GM19351 (cell line): ENCODE data around the gene CCDC57.

Experiments
- ATAC-seq: cut with Tn5 transposase; IDR thresholded peaks from one replicate; pipeline ENCODE4 v1.9.1; 2021; ENCODE audit warnings: mild to moderate bottlenecking, moderate library complexity; ENCODE audit not compliant: unreplicated experiment

CCDC57 gene

DNA sequence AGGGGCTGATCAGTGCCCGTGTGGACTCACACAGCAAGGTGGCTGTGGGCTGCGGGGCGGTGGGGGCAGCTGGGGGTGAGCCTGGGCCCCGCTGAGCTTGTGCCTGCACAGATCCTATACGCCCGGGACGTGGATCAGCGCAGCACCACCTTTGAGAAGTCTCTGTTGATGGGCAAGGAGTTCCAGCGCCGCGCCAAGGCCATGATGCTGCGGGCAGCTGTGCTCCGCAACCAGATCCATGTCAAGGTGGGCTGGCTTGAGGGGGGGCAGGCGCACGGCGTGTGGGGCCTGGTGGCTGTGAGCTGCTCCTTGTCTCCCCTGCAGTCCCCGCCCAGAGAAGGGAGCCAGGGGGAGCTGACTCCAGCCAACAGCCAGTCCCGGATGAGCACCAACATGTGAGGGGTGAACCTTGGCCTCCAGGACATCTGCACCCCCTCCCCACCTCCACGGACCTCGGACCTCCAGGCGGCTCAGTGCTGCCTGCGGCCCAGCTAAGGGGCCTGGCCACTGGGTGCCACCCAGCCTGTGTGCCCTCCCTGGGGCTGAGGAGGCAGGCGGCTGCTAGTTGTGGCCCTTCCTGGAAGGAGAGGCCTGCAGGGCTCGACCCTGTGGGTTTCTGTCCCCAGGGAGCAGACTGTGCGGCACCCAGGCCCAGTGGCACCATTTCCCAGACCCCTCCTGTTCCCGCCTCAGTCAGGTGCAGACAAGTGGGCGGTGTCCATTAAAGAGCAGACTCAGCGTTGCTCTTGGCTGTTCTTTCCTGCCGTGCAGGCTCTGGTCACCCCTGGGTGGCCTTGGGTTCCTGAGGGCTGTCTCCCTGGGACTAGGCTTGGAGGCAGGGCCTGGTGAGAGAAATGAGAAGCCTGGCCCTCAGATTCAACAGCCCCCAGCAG lies 155.7 kb downstream of the CCDC57 start:
- no peak for ATAC-seq

DNA sequence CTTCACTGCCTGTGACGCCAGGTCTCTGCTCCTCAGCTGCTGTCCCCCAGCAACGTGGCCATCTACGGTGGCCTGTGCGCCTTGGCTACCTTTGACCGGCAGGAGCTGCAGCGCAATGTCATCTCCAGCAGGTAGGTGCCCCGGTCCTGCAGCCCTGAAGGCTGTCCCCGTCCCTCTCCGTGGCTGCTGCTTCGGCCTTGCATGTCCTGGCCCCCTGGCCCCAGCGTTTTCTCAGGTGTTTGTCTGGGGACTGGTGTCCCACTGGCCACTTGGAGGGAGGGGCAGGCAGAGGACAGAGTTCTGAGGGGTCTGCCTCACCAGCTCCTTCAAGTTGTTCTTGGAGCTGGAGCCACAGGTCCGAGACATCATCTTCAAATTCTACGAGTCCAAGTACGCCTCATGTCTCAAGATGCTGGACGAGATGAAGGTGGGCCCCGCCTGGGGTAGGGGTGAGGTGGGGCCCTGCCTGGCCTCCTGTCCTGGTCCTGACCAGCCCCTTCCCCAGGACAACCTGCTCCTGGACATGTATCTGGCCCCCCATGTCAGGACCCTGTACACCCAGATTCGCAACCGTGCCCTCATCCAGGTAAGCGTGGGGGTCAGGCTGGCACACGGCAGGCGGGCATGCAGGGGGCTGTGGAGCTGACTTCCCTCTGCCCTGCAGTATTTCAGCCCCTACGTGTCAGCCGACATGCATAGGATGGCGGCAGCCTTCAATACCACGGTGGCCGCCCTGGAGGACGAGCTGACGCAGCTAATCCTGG lies 156.5 kb downstream of the CCDC57 start:
- no peak for ATAC-seq

DNA sequence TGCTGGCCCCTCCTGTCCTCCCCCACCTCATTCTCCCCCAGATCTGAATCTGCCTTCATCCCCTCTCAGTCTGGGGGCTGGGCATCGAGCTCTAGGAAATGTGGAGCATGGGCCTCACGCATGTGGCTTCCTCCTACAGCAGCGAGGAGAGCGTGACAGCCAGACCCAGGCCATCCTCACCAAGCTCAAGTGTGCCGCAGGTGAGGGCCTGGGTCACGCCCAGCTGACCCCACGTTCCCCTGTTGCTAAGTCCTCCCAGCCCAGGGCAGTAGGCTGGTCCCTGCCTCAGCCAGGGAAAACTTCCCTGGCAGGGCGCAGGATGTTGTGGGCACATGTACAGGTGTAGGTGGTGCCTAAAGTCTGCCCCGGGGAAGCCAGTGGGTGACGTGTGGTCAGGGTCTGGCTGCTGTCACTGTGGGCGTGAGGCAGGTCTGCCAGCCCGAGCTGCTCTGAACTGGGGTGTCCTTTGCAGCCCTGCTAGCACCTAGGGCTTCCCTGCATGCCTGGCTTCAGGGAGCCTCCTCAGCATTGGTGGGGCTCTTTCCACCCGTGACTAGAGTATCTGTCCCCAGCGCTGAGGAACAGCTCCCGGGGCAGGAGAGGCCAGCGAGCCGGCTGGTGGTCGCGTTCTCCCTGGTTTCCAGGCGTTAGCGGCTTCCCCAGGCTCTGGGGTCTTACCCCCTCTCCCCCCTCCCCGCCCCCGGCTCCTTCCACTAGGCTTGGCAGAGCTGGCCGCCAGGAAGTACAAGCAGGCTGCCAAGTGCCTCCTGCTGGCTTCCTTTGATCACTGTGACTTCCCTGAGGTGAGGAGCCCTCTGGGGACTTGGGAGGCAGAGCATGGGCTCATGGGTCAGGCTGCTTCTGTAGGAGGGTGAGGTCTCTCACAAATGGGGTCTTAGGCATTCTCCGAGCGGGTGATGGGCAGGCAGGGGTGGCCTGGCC lies 157.3 kb downstream of the CCDC57 start:
- ATAC-seq: no peak

DNA sequence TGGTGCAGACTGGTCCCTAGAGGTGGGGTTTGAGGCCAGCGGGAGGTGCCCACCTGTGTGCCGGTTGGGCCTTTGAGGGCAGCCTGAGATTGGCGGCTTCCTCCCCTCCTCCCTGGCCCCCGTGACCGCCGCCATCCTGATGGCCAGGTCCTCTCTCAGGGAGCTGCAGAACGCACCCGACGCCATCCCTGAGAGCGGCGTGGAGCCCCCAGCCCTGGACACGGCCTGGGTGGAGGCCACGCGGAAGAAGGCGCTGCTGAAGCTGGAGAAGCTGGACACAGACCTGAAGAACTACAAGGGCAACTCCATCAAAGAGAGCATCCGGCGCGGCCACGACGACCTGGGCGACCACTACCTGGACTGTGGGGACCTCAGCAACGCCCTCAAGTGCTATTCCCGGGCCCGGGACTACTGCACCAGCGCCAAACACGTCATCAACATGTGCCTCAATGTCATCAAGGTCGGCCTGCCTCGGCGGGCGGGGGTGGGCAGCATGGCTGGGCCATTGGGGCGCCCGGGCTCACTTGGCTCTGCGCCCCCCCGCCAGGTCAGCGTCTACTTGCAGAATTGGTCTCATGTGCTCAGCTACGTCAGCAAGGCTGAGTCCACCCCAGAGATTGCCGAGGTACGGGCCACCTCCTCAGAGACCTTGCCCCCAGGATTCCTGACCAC lies 158.2 kb downstream of the CCDC57 start:
- ATAC-seq: no peak

DNA sequence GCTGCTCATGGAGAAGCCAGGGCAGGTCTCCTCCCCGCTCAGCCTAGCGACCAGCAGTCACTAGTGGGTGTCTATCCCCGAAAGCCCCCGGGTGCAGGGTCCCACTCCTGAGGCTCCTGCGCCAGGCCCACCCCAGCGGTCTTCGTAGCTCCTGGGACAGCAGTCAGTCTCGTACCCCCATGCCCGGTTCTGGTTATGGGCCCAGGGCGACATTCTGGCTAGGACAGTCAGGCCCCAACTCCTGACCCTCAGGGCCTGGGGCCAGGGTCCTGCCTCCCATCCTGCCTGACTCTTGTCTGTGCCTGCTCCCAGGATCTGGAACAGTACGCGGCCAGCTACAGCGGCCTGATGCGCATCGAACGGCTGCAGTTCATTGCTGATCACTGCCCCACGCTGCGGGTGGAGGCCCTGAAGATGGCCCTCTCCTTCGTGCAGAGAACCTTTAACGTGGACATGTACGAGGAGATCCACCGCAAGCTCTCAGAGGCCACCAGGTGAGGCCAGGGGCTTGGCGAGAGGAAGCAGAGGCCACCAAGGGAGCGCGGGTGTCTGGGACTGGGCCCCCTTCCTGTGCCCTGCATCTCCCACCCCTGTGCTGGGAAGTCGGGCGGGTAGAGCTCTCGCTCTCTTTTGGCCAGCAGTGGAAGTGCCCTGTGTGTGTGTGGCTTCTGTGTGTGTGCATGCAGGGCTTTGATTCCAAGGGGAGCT lies 158.9 kb downstream of the CCDC57 start:
- no peak for ATAC-seq

DNA sequence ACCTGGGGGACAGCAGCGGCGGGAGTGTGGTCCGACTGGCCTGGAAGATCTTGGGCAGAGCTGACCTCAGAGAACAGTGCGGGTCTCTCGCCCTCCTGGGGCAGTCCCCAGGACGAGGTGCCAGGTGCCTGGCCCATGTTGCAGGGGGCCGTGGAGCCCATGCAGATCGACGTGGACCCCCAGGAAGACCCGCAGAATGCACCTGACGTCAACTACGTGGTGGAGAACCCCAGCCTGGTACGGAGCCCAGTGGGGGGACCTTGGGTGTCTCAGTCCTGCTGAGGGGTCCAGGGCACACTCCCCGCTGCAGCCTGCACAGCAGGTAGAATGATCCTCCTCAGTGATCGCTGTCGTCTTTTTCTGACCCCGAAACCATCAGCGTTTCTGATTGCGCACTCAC lies 159.5 kb downstream of the CCDC57 start:
- ATAC-seq: no peak

DNA sequence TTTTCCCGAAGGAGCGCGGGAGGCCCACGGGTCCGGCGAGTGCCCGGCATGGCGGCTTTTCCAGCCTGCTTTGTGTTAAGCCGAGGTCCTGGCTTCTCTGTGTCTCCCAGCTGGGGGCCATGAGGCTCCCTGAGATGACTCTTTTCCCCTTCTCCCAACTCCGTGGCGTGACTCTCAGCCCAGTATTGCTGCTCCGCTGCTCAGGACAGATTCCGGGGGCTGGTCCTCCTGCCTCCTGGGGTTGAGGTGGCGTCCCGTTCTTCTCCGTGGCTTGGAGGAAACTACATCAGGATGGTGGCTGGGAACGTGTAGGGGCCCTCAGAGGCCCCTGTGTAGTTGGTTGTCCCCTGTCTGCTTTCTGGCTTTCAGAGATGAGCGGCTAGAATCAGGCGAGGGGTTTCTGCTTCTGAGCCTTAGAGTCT lies 160.0 kb downstream of the CCDC57 start:
- ATAC-seq: no peak

DNA sequence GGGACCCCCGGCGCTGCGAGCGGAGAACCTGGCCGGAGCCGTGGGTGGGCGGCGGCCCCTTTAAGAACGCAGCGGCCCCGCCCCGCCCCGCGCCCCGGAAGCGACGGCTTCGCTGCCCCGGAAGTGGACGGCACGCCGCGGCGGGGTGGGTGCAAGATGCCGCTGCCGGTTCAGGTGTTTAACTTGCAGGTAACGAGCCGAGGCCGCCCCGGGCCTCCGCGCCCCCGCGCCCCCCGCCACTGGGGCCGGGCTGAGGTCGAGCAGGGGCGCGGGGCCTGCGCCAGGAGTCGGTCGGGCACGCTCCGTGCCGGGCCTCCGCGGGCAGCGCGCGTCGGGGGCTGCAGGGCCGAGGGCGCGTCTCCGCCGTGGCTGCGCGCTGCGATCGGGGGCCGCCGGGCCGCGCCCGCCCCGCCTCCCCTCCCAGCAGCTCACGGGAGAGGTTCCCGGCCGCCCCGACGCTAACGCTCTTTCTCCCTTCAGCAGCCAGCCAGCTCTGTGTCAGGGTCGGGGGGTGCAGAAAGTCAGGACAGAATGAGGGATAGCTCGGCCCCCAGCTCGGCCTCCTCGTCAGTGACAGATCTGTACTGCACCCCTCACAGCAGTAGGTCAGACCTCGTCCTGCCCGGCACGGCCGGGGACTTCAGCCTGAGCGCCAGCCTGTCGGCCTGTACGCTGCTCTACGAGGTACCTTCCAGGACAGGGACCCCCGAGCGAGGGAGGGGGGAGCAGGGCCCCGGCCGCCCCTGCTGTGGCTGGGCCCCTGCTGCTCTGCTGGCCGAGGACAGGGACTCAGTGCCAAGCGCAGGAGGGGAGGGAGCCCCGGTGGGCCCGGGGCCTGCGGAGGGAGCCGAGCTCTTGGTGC lies 160.6 kb downstream of the CCDC57 start, which contains the start of the genes GPS1 and RFNG:
Gene GPS1 (plus strand): TSS at position 123 of the 862 bp plus-strand sequence. CDS start 34 bp downstream, at position 157.
Gene RFNG (minus strand): TSS at position 36 of the 862 bp plus-strand sequence. CDS start 45 bp downstream, outside the sequence.
- no peak for ATAC-seq
